Measurements from ENCODE around the gene TRAPPC12. TPM values are rescaled to one million over a fixed set of nuclear protein-coding genes. Genes with fewer than 3 reads are reported as not detected.

TRAPPC12 gene
- polyA plus RNA-seq, 1 donor from 2014 or later = 76.2 TPM

- Histone ChIP-seq H2AFZ (ENCODE audit: low read depth, low read length) (no peak overlapping the region), H3K27me3 (ENCODE audit: insufficient read depth, low read depth, low read length) (no peaks in the 10 kb centered on the region), H3K9ac (ENCODE audit: low read length) (no peak overlapping the region), H3K4me3 (ENCODE audit: low read length) (no peak overlapping the region), H3K9me2 (ENCODE audit: insufficient read depth, low read length) (no peaks in the 10 kb centered on the region), H3F3A (ENCODE audit: insufficient read depth, low read length, poor library complexity, severe bottlenecking) (no peaks in the 10 kb centered on the region), H3K9me3 (ENCODE audit: low read length) (no peaks in the 10 kb centered on the region), H3K27ac (ENCODE audit: low read length) (no peak overlapping the region), H3K79me2 (replicated peaks; ENCODE audit: insufficient read depth, low read length) (no peaks in the 10 kb centered on the region), H4K20me1 (ENCODE audit: insufficient read depth) (no peaks in the 10 kb centered on the region), H3K4me2 (ENCODE audit: low read length) (no peak overlapping the region), H3K36me3 (ENCODE audit: insufficient read depth, low read length) (no peaks in the 10 kb centered on the region)
- no peak for TF ChIP-seq REST (IDR thresholded peaks at IDR 0.05; ENCODE audit: borderline replicate concordance)
- TF ChIP-seq POLR2AphosphoS5 (IDR thresholded peaks at IDR 0.05) = no peak
- no peak for TF ChIP-seq TAF1 (IDR thresholded peaks at IDR 0.05; ENCODE audit: low read depth)
- TF ChIP-seq MXI1 (conservative IDR thresholded peaks at IDR 0.05; ENCODE audit: poor library complexity, severe bottlenecking) = no peak
Observed at GRCh38 chr2:3481736-3482362, 102.4 kb downstream of the TRAPPC12 start.

GRCh38 chr2:3482363-3482821 is 102.9 kb downstream of the TRAPPC12 start:
- no peaks in the 10 kb centered on the region for H3K36me3 ChIP-seq (ENCODE audit: insufficient read depth, low read length)
- H3K4me3 ChIP-seq (ENCODE audit: low read length) = no peak overlapping the region

More at GRCh38 chr2:3482363-3482821, 102.9 kb downstream of the TRAPPC12 start:
- no peak overlapping the region for H3K4me2 ChIP-seq (ENCODE audit: low read length)
- TF ChIP-seq REST (IDR thresholded peaks at IDR 0.05; ENCODE audit: borderline replicate concordance) = no peak
- TF ChIP-seq POLR2AphosphoS5 (IDR thresholded peaks at IDR 0.05) = no peak
- TF ChIP-seq CTCF (IDR thresholded peaks at IDR 0.05; ENCODE audit: poor library complexity, severe bottlenecking) = no peak
- TF ChIP-seq TAF1 (IDR thresholded peaks at IDR 0.05; ENCODE audit: low read depth) = no peak
- no peak for TF ChIP-seq MXI1 (conservative IDR thresholded peaks at IDR 0.05; ENCODE audit: poor library complexity, severe bottlenecking)
- no peak for TF ChIP-seq EP300 (conservative IDR thresholded peaks at IDR 0.05; ENCODE audit: poor library complexity, severe bottlenecking)
- no peak for TF ChIP-seq SMC3 (conservative IDR thresholded peaks at IDR 0.05; ENCODE audit: poor library complexity)
- no peak for TF ChIP-seq RAD21 (conservative IDR thresholded peaks at IDR 0.05)
- no peak for TF ChIP-seq EZH2 (IDR thresholded peaks at IDR 0.05; ENCODE audit: borderline replicate concordance, insufficient read depth, low read length, poor library complexity, severe bottlenecking)
- H3K27me3 ChIP-seq (ENCODE audit: insufficient read depth, low read depth, low read length) = no peaks in the 10 kb centered on the region
- H2AFZ ChIP-seq (ENCODE audit: low read depth, low read length) = no peak overlapping the region
- no peaks in the 10 kb centered on the region for H4K20me1 ChIP-seq (ENCODE audit: insufficient read depth)
- H3K9me3 ChIP-seq (ENCODE audit: low read length) = no peaks in the 10 kb centered on the region
- H3K9me2 ChIP-seq (ENCODE audit: insufficient read depth, low read length) = no peaks in the 10 kb centered on the region
- no peak overlapping the region for H3K9ac ChIP-seq (ENCODE audit: low read length)
- no peak overlapping the region for H3K27ac ChIP-seq (ENCODE audit: low read length)
- H3K79me2 ChIP-seq (replicated peaks; ENCODE audit: insufficient read depth, low read length) = no peaks in the 10 kb centered on the region
- no peaks in the 10 kb centered on the region for H3F3A ChIP-seq (ENCODE audit: insufficient read depth, low read length, poor library complexity, severe bottlenecking)
